Tibial nerve (tissue), 3 donors: ENCODE measurements around the gene XRCC4.

ENCODE experiments used
- CTCF ChIP-seq, 5 experiments: fragments of 200-600 bp in 3 of 5; fragments of 450-650 bp in 2 of 5; sonication (generic) in 3 of 5; IDR thresholded peaks; one replicate each; pipeline ENCODE4 v1.5.1; 2016 to 2019; ENCODE audit warnings: antibody characterized with exemption in 5 of 5, mild to moderate bottlenecking in 3 of 5, moderate library complexity in 2 of 5
- POLR2A ChIP-seq, 2 donors: fragments of 450-650 bp; IDR thresholded peaks; one replicate each; pipeline ENCODE4 v1.6.1; 2017; ENCODE audit warnings: antibody characterized with exemption in 2 of 2, mild to moderate bottlenecking in 2 of 2, moderate library complexity in 2 of 2

GRCh38 chr5:83162601-83163000, 85.3 kb downstream of the XRCC4 start:
- no peak for TF ChIP-seq CTCF (IDR thresholded peaks at IDR 0.05)
- TF ChIP-seq POLR2A (IDR thresholded peaks at IDR 0.05) = no peak
